ENCODE results near the gene CDH4.
"Not testable (repeated sequence)": the region's sequence is repeated elsewhere in the genome, so short reads cannot be mapped to it uniquely, and the experiment has no call there.

The CDH4 gene

DNA sequence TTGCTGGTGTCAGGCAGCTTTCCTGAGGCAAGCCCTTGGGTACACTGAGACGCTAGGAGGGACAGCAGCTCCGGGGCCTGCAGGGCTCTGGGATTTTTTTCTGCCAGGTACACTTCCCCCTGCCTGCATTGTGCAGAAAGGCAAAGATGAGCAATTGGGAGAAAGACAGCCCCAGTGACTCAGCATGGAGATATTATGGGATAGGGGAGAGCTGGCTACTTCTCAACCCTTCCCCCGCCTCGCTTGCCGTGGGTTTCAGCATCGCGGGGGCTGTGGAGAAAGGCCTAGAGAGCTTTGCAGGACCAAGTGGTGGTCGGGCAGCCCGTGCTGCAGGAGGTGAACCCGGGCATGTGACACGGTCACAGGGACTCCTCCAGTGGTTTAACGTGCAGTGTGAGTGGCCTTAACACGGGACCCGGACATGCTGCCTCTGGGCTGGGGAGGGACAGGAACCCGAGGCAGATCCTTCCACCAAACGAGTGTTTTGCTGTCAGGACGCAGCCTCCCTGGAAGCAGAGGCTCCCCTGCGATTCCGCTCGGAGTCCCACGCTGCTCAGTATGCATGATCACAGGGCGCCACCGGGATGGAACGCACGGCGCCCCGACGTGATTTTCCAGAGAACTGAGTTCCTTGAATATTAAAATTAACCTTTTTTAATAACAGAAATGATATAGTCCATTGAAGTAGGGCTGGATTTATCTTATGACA is 139.9 kb downstream of the CDH4 start:
- no peak for DNase-seq

DNA sequence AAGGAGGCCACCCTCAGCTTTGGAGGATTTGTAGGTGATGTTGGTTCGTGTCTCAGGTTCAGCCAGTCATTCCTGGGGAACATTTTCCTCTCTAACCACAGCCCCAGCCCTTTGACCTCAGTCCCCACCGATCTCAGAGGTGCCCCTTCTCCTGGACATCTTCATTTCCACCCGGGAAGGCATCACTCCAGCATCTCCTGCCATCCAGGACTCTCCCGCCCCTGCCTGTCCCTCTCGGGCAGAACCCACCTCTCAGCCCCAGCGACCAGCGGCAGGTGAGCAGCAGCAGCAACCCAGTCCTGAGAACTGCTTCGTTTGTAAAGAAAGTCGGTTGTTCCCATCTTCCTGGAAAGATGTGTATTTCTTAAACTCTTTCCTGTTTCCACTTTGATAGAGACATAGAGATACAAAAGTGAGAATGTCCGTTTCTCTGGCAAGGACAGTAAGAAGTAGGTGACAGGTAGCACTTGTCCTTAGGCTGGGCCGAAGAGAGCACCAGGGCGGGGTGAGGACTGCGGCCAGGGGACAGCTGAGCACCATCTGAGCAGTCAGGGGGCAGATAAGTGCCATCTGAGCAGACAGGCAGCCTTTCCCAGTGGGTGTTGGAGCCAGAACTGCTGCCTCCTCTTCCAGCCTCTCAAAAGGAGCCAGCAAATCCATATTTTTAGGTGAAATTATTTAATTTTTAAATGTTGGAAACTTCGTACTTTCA is 142.2 kb downstream of the CDH4 start:
- DNase-seq = no peak

DNA sequence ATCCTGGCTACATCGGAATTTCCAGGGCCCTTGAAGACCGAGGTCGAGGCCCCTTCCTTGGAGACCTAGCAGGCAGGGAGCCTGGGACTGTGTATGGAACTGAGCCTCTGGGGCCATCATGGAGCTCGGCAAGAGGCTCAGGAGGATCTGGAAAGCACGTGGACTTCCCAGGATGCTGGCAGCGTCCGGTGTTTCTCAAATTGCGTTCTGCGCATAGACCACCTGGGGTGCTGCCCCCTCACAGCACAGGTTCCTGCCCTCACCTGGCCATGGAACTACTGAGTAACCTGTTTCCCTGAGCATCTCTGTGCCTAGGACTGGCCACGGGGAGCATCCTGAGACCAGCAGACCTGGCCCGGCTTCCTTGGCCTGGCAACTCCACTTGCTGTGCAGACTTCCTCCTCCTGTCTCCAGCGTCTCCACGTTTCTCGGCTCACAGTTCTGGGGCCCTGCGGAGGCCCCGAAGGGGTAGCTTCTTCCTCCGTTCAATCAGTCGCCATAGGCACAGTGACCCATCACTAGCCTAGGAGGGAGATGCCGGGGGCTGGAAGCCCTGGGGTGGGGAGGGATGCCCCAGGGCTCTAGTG is 144.3 kb downstream of the CDH4 start:
- DNase-seq = no peak

DNA sequence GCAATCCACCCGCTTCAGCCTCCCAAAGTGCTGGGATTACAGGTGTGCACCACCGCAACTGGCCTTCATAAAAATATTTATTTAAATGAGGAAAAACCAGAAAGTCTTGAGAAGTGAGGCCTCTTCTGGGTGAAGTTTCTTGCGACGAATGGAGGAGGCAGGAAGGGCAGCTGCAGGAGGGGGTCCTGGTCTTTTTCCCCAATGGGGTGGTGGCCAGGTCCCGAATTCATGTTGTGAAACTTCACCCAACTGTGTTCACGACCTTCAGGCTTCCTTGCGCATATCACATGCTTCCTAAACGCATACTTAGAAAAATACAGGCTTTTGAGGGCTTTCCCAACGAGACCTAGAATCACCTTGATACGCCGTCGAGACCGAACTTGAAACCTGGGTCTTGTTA is 145.1 kb downstream of the CDH4 start:
- no peak for DNase-seq

DNA sequence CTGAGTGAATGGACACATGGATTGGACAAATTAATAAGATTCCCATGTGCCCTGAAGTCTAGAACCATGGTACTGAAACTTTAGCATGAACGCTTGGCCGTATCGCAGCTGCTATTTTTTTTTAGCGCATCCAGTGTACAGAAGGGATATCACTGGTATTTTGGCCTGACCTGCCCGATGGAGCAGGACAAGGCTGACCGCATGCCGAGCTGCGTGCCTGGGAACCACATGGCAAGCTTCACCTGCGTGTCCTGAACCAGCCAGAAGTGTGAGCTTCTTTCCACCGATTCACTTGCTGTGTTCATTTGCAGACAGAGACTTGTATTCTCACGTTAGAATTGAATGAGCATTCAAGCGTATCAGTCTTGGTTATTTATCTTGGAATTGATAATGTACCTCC is 145.7 kb downstream of the CDH4 start:
- no peak for DNase-seq

DNA sequence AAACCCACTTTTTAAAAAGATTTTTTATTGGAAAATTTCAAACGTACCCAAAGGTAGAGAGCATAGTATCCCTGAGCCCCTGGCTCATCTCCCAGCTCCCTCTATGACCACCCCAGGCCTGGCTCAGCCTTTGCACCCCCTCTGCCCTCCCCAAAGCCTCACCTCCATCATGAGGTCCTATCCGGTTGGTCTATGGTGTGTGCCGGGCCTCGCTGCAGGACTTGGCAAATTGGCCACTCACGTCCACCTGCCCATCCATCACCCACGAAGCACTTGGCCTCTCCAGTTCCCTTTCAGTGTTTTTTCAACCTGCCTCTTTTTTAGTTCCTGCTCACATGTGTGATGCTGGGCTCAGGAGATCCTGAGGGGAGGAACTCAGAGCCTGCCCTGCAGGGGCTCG is 147.4 kb downstream of the CDH4 start:
- no peak for DNase-seq

DNA sequence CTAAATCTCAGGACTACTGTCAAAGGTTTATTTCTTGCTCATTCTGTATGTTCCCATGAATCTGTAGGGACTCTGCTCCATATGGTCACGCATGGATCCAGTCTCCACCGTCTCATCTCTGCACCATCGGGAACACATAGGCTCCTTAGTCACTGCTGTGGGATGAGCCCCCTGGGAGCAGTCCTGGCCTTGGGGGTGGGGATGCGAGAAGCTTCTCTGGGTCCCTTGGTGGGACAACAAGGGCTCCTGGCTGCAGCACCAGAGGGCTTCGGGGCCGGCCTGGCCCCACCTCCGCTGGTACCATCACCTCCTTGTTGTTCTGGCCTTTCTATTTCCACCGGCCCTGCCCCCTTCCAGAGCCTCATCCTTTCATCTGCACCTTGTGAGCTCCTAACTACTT is 148.4 kb downstream of the CDH4 start:
- DNase-seq = no peak

DNA sequence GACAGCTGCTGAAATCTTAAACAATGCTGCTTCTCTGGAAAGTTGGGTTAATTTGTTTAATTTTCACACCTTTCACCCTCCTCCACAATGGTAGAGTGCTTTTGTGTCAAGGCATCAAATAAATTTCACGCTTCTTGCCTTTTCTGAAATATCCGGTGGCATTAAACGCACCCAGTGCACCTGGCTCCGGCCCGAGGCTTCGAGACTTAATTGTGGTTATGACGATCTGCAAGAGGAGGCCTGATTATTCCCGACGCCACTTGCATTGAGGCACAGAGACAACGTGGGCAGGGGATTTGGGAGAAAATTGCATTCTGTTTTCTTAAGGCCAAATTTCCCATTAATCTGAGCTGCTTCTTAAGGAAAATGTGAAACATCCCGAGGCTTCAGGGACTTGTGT is 152.2 kb downstream of the CDH4 start:
- no peak for DNase-seq

DNA sequence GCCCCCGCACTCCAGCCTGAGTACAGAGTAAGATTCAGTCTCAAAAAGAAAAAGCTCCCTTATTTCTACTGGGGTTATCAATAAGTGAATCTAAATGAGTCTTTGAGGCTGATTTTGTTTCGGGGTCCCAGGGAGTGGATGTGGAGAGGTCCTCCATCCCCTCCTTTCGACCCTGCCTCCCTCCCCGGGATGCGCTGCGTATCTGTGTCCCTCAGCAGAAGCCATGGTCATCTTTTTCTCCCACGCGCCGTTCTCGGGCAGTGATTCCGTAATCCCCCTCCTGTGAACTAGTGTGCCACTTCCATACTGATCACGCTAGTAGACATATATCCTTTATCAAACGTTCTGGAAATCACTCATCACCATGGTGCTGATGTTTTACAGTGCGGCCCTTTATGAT is 152.9 kb downstream of the CDH4 start:
- no peak for DNase-seq

DNA sequence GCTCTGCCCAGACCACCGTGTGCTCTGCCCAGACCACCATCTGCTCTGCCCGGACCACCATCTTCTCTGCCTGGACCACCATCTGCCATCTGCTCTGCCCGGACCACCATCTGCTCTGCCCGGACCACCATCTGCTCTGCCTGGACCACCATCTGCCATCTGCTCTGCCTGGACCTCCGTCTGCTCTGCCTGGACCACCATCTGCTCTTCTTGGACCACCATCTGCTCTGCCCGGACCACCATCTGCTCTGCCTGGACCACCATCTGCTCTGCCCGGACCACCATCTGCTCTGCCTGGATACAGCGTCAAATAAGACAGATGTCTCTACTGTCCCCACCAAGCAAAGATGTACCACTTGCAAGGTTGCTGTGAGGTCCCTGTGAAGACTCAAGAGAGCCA is 154.7 kb downstream of the CDH4 start:
- not testable (repeated sequence) for DNase-seq

DNA sequence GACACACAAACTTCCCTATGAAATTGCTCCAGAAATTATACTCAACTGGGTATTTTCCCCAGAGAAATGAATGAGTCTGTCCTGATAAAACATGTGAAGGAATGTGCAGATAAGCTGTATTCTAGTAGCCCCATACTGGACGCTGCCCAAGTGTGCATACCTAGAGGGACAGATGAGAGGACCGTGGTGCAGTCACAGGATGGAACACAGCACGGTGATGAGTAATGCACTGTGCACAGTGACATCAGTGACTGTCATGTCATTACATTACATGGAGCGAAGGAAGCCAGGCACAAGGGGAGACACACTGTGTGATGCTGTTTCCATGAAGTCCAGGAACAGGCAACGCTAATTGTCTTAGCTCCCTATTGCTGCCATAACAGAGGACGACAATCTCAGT is 155.5 kb downstream of the CDH4 start:
- DNase-seq = no peak

DNA sequence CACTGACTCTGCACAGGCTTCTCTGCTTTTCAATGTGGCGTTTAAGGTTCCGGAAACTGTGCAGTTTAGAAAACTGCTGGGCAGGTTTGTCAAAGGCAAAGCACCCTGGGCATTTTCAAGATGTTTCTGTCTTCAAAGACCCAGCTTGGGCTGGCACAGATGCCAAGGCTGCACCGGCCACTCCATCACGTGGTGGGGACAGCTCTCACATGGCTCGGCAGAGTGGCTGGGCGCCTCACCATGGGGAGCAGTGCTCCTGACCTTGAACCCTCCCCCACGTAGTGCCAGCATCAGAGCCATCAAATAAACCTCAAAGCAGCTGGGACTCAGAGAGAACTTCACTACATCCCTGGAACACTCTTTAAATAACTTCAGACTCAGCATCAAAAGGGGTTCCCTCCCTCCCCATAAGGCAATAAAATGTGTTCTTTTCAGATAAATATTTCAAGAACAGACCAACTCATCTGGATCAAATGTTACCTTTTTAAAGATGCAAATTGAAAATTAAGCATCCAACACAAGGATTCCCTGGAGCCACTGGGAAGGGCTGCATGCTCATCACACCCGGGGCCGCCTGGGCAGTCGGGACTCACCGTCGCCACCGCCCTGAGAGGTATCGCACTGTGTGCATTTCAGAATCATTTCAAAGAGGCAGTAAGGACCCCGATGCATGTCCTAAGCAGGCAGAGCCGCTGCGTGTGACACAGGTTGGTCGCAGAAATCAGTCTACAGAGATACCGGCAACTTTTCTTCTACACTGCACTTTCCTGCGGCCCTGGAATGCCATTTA is 157.1 kb downstream of the CDH4 start:
- no peak for DNase-seq

DNA sequence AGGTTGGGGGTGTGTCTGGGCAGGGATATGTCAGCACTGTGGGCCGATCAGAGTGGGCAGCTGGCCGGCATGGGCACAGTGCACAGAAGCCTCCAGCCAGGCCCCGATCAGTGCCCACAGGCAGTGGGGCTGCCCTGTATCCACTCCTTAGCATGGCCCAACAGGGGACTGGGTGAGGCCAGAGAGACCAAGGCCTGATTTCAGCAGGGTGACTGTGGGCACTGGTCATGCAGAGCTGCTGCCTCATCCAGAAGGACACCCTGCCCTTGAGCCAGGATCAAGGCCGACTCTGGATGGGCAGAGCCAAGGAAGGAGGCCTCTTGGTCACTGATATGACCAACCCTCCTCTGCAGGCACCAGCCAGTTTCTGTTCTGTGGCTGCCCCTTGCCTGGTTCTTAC is 159.7 kb downstream of the CDH4 start:
- no peak for DNase-seq

DNA sequence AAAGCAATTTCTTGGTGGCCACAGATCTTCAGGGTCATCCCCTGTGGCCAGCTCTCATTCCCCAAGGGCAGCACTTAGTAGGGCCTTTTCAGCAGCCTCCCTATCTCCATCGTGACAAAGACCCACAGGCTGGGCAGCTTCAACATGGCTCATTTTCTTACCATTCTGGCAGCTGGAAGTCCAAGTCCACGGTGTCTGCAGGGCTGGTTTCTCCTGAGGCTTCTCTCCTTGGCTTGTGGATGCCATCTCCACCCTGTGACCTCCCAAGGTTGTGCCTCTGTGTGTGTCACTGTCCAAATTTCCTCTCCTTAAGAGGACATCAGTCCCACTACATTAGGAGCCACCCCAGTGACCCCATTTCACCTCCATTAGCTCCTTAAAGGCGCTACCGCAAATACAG is 161.7 kb downstream of the CDH4 start:
- DNase-seq = no peak

DNA sequence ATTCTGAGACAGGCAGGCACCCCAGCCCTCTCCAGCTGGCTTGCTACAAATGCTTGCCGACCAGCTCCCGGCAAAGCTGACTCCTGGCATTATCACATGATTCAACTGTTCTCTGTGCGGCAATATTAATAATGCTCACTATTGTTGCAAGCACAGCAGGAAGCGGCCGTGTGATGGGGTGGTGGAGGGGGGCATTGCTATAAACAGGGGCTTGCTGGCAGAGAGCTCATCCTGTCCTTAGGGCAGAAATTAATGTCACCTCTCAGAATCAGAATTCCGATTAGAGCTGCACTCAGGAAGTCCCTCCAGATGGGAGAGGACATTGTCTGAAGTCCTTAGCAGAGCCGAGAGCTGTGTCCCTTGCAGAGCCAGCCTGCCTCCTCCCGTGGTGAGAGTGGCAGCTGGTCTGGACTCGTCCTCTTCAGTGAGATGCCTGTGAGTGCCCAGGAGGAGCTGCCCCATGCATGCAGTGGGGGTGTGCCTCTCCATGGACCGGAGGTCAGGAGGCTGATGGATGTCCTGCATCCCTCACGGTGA is 162.5 kb downstream of the CDH4 start:
- no peak for DNase-seq

DNA sequence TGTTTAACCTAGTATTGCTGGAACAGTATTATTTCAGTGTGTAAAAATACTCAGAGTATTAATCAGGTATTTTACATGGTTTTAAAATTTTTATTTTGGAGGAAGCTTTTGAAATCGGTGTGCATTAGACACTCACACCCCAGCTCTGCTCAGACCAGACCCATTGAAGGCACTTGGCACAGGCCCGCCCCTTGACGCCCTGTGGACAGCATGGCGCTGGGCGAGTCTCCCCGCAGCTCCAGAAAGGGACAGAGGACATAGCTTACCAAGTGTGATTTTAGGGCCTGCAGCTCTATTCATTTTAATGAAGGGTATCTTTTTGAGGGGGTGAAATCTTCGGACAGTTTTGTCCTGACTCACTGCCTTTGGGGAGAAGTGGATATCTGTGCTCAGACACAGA is 164.5 kb downstream of the CDH4 start:
- DNase-seq = no peak

DNA sequence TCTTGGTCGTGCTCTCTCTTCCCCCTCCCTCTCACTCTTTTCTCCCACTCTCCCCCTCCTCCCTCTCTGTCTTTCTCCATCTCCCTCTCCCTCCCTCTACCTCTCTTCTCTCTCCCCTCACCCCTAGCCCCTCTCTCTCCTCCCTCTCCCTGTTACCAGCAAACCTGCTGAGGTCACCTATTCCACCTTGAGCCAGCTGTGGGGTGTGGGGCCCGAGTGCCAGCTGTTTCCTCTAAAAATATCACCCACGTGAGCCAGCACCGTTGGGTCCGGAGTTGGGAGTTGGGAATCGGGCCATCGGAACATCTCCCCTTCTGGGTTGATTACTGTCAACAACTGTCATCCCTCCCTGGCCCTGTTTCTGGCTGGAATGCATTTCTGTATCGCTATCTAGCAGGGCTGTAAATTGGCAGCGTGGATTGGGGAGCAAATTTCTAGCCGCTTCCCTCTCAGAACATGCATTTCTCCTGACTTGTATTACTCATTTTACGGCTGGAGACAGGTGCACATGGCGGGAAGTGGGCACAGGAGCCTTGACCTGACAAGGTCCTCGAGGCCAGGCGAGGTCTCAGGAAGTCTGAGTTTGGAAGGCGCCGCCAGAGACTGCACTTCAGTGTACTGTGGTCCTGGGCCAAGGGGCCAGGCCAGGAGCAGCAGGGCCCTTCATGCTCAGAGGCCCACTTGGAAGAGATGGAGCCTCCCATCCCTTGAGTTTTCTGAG is 165.3 kb downstream of the CDH4 start:
- no peak for DNase-seq

DNA sequence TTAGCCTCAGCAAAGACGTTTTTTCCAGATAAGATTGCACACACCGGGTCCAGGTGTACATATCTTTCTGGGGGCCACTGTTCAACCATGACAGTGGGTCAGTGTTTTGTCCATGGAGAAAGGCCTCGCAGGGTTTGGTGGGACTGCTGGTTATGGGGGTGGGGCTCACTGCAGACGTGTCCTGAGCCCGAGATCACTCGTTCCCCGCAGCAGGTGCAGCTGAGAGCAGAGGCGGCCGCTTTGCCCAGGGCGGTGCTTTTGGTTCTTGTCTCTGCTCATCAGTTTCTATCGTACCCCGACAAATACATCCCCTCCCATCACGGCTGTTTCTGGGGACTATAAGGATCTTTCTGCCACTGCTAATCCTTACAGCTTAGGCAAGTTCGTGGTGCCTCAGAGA is 166.9 kb downstream of the CDH4 start:
- no peak for DNase-seq

DNA sequence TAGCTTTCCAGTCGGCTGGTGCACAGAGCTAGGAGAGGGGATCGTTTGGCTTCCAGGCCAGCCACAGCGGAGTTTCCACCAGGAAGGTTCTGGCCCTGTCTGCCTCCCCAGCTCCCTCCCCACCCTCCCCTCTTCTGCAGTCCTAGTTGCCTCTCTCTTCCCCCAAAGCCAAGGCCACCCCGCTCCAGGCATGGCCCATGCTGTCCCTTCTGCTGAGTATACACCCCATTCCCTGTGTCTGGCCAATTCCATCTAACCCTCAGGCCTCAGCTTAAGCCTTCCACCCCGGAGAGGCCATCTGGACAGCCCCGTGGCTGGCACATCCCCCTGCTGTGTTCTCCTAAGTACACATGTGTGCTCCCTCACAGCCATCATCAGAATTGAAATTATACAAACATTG is 167.4 kb downstream of the CDH4 start:
- no peak for DNase-seq

DNA sequence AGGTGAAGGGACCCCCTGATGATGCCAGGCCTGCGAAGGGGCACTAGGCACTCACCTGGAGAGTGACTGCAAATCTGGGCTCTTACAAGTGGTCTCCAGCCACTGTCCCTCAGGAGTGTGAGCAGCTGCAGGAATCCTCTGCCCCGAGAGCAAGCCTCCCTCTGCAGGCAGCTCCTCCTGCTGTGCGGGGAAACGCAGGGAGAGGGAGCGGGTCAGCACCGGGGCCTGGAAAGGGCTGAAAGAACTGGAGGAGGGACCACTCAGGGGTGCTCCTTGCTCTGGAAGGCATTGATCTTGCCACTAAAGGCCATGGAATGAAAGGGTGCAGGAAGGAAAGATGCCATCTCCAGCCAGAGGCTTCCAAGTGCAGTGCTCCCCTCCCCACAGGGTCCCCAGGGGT is 168.0 kb downstream of the CDH4 start:
- no peak for DNase-seq

DNA sequence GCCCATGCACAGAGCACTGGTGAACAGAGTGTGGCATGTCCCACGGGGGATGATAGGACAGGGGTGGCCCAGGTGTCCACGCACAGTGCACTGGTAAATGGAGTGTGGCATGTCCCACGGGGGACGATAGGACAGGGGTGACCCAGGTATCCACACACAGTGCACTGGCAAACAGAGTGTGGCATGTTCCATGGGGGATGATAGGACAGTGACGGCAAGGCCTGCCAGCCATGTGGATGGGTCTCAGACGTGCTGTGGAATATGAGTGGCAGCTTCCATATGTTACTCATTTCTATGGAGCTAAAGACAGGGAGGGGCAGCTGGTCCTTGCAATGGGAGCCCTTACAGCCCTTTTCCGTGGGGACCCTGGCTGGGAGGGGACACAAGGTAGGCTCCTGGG is 168.7 kb downstream of the CDH4 start:
- no peak for DNase-seq

DNA sequence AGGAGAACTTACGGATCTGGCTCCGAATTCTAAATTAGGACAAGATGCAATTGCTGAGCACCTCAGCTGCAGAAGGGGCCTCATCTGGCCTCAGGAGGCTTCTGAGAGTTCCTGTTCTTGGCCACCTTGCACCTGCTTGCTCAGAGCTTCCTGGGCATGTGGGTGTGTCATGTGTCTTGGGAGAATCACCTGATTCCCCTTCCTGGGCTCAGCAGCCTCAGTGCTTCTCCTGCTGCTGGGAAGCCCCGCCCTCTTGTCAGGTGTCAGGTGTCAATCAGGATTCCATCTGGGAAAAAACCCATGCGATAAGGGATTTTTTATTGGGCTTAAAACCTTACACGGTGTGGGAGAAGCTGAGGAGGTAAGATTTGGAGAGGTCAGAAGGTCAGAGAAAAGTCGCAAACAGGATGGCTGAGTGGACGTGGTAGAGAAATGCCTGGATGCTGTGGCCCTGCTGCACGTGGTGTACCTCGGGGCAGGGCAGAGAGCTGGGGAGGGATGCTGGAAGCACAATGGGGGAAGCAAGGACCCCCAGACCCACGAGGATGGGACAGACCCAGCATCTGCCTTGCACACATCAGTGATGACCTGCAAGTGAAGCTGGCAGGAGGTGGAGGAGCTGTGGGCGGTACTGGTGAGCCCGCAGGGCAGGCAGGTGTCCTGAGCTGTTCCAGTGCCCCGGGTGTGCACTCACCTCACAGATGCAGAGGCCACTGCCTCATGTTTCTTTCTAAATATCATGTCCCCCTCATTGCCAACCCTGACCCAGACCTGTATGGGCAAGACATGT is 170.8 kb downstream of the CDH4 start:
- DNase-seq = no peak

Data from NCI-H748 treated with DMSO at 0.1 percent for 48 hours (cell line).